Sigmoid colon (tissue), 4 donors: ENCODE measurements around the gene DIPK1C.

ENCODE experiments used
- POLR2A ChIP-seq, 2 donors: fragments of 450-650 bp; IDR thresholded peaks; one replicate each; pipeline ENCODE4 v1.6.1; 2016; ENCODE audit warnings: antibody characterized with exemption in 2 of 2, mild to moderate bottlenecking in 2 of 2, moderate library complexity in 2 of 2
- POLR2AphosphoS5 ChIP-seq, 4 donors: sonication (generic); formaldehyde crosslinking; IDR thresholded peaks; one replicate each; pipeline ENCODE4 v1.6.1; 2017; ENCODE audit warnings: antibody characterized with exemption in 4 of 4
- TF ChIP-seq, protein P1 (sequence below), 4 experiments: fragments of 450-650 bp in 3 of 4; fragments of 200-600 bp in 1 of 4; IDR thresholded peaks; one replicate each; pipeline ENCODE4 v1.5.1; 2016 to 2019; ENCODE audit warnings: antibody characterized with exemption in 4 of 4, mild to moderate bottlenecking in 3 of 4, moderate library complexity in 2 of 4

- TF ChIP-seq, protein P1, sequence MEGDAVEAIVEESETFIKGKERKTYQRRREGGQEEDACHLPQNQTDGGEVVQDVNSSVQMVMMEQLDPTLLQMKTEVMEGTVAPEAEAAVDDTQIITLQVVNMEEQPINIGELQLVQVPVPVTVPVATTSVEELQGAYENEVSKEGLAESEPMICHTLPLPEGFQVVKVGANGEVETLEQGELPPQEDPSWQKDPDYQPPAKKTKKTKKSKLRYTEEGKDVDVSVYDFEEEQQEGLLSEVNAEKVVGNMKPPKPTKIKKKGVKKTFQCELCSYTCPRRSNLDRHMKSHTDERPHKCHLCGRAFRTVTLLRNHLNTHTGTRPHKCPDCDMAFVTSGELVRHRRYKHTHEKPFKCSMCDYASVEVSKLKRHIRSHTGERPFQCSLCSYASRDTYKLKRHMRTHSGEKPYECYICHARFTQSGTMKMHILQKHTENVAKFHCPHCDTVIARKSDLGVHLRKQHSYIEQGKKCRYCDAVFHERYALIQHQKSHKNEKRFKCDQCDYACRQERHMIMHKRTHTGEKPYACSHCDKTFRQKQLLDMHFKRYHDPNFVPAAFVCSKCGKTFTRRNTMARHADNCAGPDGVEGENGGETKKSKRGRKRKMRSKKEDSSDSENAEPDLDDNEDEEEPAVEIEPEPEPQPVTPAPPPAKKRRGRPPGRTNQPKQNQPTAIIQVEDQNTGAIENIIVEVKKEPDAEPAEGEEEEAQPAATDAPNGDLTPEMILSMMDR (IDR thresholded peaks at IDR 0.05), result no peak
- no peak for TF ChIP-seq POLR2AphosphoS5 (IDR thresholded peaks at IDR 0.05)
- TF ChIP-seq POLR2A (IDR thresholded peaks at IDR 0.05), result no peak
Observed at GRCh38 chr18:74389171-74389927, 67.8 kb downstream of the DIPK1C start.
